ENCODE results near the gene CBLN3. TPM values are rescaled to one million over a fixed set of nuclear protein-coding genes. Genes with fewer than 3 reads are reported as not detected.
A peak's percentile ranks its signal among the peaks of the same experiment; 100 is the strongest.
"Not testable (repeated sequence)": the region's sequence is repeated elsewhere in the genome, so short reads cannot be mapped to it uniquely, and the experiment has no call there.

Gene CBLN3
- total RNA-seq, 2 experiments from 2014 or later: 7.7 to 8.6 TPM

DNA sequence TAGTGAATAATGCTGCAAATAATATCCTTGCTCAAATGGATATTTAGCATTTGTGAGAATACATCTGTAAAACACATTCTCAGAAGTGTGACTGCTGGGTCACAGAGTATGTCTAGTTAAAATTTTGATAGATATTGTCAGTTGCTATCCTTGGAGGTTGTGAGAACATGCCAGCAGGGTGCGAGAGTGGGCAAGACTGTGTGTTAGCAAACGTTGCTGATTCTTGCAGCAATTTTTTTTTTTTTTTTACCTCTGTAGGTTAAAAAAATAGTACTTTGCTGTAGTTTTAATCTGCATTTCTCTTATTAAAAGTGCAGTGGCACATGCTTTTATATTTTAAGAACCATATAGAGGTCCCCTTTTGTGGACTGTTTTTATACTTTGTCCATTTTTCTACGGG, 35.2 kb downstream of the CBLN3 start:
- Mint-ChIP-seq H3K4me1 (ENCODE audit: low read depth) (peaks cover 2% of the 10 kb centered on the region), H3K27ac (no peak overlapping the region), H3K36me3 (ENCODE audit: low read depth) (no peaks in the 10 kb centered on the region), H3K27me3 (ENCODE audit: low read depth) (no peaks in the 10 kb centered on the region), H3K4me3 (no peak overlapping the region), H3K9me3 (no peaks in the 10 kb centered on the region)
- intact Hi-C loops (cut with micrococcal nuclease): no loop called here
- no peak for DNase-seq
- CTCF ChIA-PET: no interaction called here

DNA sequence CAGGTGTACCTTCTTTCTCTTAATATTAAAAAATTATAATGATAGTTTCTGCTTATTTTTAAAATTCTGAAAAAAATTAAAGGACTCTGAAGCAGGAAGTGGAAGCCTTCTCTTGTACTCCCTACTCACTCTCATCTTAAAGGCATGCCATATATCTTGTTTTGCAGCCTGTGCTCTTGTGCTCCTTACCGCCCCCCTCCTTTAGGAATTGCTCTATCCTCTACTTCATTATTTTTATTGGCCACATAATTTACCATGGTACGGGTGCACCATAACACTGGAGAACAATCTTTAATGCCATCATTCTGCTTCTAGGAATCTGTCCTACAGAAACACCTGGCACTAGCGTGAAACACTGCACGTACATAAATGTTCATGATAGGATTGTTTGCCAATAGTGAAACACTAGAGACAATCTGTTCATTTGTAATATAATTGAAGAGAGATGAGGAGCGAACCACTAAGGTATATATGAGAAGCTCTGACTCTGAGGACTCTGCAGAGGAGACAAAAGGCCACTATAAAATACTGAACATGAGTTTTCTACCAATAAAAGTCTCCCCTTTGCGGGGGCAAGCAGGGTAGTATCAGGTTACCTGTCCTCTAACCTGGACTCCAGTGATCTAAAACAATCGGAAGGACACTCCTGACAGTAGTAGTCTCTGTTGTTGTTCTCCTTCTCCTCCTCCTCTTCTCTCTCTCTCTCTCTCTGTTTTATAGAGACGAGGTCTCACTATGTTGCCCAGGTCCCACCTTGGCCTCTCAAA, 37.0 kb downstream of the CBLN3 start:
- Mint-ChIP-seq H3K36me3 (ENCODE audit: low read depth) (no peaks in the 10 kb centered on the region), H3K4me1 (ENCODE audit: low read depth) (no peaks in the 10 kb centered on the region), H3K27me3 (ENCODE audit: low read depth) (no peaks in the 10 kb centered on the region), H3K4me3 (no peak overlapping the region), H3K9me3 (no peaks in the 10 kb centered on the region), H3K27ac (no peak overlapping the region)
- CTCF ChIA-PET: no interaction called here
- intact Hi-C loops (cut with micrococcal nuclease): no loop called here
- DNase-seq: no peak

DNA sequence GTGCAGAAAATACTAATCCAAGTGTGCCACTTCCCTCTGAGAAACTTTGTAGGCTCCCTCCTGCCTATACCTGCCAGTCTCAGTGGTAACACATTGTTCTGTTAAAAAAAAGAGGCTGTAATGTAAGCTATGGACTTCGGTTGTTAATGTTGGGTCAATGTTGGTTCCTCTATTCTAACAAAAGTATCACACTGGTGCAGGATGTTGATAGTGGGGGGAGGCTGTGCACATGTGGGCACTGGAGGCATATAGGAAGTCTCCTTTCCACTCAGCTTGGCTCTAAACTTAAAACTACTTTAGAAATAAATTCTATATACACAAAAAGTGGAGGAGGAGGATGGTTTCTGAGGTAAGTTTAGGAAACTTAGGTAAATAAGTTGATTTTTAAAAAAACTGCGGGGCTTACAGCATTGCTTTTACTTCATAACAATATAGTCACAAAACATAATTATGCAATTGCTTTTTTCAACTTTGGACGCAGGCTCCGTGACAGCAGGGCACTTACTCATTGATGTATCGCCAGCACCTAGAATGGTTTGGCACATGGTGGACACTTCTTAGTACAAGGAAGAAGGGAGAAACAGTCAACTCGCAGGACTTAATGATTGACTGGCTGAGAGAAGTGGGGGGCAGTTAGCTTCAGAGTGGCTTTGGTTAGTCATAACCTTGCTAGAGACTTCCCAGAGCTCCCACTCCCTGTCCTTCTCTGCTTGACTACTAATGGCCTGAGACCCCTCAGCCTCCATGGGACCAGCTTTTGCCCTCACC, 38.6 kb downstream of the CBLN3 start:
- Mint-ChIP-seq H3K36me3 (ENCODE audit: low read depth) (no peaks in the 10 kb centered on the region), H3K4me1 (ENCODE audit: low read depth) (no peaks in the 10 kb centered on the region), H3K27me3 (ENCODE audit: low read depth) (no peaks in the 10 kb centered on the region), H3K27ac (no peak overlapping the region), H3K9me3 (no peaks in the 10 kb centered on the region), H3K4me3 (no peak overlapping the region)
- intact Hi-C loops (cut with micrococcal nuclease): no loop called here
- CTCF ChIA-PET: interaction anchor here (0.9 to 2.8 kb wide), 3 partner anchors 26 to 58 kb away, joined by 3 to 9 read pairs (median 4); no protein-coding TSS in a partner anchor
- no peak for DNase-seq

DNA sequence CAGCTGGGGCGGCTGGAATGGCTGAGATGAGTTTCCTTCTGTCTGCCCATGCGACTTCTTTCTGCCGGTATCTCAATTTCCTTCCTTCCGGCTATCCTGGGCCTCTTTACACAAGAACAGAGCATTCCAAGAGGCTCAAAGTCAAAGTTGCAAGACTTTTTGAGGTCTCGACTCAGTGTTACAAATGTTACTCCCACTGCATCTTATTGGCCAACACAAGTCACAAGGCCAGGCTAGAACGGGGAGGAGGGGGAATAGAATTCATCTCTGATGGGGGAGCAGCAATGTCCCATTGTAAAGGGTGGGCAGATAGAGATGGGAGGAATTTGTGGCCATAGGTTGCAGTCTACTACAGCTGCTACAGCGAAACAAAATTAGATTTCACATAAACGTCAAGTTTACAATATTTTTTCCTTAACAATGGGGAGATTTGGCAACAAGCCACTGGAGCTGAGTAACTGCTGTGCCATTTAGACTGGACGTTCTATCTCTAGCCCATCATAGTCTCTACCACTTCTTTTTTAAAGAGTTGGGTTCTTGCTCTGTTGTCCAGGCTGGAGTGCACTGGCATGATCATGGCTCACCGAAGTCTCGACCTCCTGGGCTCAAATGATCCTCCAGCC, 40.1 kb downstream of the CBLN3 start:
- no peak for DNase-seq
- Mint-ChIP-seq H3K36me3 (ENCODE audit: low read depth) (no peaks in the 10 kb centered on the region), H3K27me3 (ENCODE audit: low read depth) (peaks cover 3% of the 10 kb centered on the region), H3K9me3 (no peaks in the 10 kb centered on the region), H3K4me3 (no peak overlapping the region), H3K27ac (no peak overlapping the region), H3K4me1 (ENCODE audit: low read depth) (no peaks in the 10 kb centered on the region)
- CTCF ChIA-PET: interaction anchor here (2.8 kb wide), 1 partner anchor 56 kb away, joined by 9 read pairs; no protein-coding TSS in a partner anchor
- intact Hi-C loops (cut with micrococcal nuclease): no loop called here

DNA sequence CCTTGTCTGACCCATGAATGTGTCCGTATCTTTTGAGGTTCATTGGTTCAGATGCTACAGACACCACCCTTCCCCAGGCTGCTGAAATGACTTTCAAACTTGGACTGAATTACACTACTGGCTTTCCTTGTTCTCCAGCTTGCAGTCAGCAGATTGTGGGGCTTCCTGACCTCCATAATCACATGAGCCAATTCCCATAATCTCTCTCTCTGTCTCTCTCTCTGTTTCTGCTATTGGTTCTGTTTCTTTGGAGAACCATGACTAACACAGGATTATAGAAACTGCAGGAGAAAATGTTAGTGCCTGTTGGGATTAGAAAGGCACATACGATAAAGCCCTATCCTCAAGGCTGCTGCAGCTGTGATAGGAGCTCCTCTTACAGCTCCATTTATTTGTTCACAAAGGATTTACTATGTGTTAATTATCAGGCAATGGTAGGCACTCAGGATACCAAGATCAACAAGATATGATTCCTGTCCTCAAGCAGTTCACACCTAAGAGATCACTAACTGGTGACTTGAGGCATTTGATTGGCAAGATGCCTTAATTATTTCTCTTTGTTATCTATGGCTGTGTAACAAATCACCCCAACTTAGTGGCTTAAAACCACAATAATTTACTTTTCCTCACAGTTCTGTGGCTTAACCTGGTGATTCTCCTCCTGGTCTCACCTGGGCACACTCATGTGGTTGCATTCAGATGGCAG, 40.8 kb downstream of the CBLN3 start:
- H3K27me3 Mint-ChIP-seq (ENCODE audit: low read depth): peaks cover 5% of the 10 kb centered on the region
- CTCF ChIA-PET: interaction anchor here (0.6 to 0.9 kb wide), 2 partner anchors 41 to 43 kb away, joined by 3 to 8 read pairs; no protein-coding TSS in a partner anchor
- H3K27ac Mint-ChIP-seq: no peak overlapping the region
- no peak overlapping the region for H3K4me3 Mint-ChIP-seq
- no peaks in the 10 kb centered on the region for H3K9me3 Mint-ChIP-seq
- no peaks in the 10 kb centered on the region for H3K4me1 Mint-ChIP-seq (ENCODE audit: low read depth)
- no peak for DNase-seq
- H3K36me3 Mint-ChIP-seq (ENCODE audit: low read depth): no peaks in the 10 kb centered on the region
- intact Hi-C loops (cut with micrococcal nuclease): no loop called here

DNA sequence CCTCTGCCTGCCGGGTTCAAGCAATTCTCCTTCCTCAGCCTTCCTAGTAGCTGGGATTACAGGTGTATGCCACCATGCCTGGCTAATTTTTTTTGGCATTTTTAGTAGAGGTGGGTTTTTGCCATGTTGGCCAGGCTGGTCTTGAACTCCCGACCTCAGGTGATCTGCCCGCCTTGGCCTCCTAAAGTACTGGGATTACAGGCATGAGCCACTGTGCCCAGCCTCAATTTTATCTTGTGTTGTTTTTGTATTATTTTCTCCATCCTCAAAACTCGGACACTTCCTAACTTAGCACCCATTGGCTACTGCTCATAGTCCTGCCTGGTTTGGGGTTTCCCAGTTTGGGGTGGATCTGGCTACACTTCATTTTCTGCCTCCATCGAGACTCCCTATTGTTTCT, 41.9 kb downstream of the CBLN3 start:
- DNase-seq; H3K9me3 Mint-ChIP-seq; H3K4me1 Mint-ChIP-seq (ENCODE audit: low read depth); H3K36me3 Mint-ChIP-seq (ENCODE audit: low read depth); H3K4me3 Mint-ChIP-seq; H3K27me3 Mint-ChIP-seq (ENCODE audit: low read depth); intact Hi-C loops (cut with micrococcal nuclease); H3K27ac Mint-ChIP-seq: not testable (repeated sequence)
- CTCF ChIA-PET: interaction anchor here (0.9 kb wide), 1 partner anchor 44 kb away, joined by 3 read pairs; no protein-coding TSS in a partner anchor

DNA sequence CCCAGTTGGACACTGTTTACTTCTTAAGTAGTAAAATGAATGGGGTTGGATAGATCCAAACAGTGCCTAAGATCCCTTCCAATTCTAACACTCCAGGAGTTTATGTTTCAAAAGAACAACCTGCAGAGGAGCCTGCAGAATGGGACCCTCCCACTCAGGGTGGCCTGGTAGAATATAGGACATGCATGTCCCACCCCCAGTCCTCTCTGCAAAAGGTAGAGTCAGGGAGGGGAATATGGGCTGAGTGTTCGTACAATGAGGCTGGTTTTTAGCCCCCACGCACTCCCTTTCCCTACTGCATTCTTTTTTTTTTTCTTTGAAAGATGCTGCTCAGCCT, 42.5 kb downstream of the CBLN3 start:
- intact Hi-C loops (cut with micrococcal nuclease): no loop called here
- Mint-ChIP-seq H3K4me1 (ENCODE audit: low read depth) (no peaks in the 10 kb centered on the region), H3K27ac (no peak overlapping the region), H3K9me3 (no peaks in the 10 kb centered on the region), H3K27me3 (ENCODE audit: low read depth) (peaks cover 5% of the 10 kb centered on the region), H3K4me3 (no peak overlapping the region), H3K36me3 (ENCODE audit: low read depth) (no peaks in the 10 kb centered on the region)
- DNase-seq: no peak
- CTCF ChIA-PET: interaction anchor here (0.6 to 1.0 kb wide), 3 partner anchors 23 to 53 kb away, joined by 3 to 4 read pairs (median 4); no protein-coding TSS in a partner anchor

DNA sequence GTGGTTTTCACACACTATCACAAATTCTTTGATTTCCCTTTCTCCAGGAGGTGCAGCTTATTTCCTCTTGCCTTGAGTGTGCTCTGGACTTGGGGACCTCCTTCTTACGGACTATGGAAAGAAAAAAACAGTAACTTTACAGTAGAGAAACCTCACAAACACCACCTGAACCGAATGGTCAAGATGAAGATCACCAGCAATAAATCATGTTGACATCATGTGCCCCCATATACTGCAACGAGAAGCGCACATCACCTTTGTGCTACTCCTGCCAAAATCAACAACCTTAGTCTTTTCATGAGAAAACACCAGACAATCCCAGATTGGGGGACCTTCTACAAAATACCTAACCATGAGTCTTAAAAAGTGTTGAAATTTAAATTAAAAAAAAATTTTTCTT, 43.9 kb downstream of the CBLN3 start:
- no peaks in the 10 kb centered on the region for H3K36me3 Mint-ChIP-seq (ENCODE audit: low read depth)
- H3K27ac Mint-ChIP-seq: no peak overlapping the region

DNA sequence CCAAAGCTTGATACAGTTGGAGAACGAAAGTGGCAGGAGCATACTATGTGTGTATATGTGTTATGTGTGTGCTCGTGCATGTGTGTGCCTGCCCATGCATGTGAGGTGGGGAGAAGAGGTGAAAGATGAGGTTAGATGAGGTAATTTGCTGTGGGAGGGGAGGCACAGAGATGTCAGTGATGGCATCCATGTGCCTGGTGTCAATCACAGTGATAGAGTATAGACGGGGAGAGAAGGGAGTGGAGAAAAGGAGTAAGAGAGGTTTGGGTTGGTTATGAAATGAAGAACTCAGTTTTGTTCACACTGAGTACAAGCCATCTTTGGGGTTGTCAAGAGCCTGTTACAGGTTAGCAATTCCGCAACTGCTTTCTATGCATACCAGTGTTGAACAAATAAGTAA, 45.3 kb downstream of the CBLN3 start:
- Mint-ChIP-seq H3K4me1 (ENCODE audit: low read depth) (peaks cover 4% of the 10 kb centered on the region), H3K4me3 (no peak overlapping the region), H3K27me3 (ENCODE audit: low read depth) (peaks cover 5% of the 10 kb centered on the region), H3K36me3 (ENCODE audit: low read depth) (no peaks in the 10 kb centered on the region), H3K27ac (no peak overlapping the region), H3K9me3 (no peaks in the 10 kb centered on the region)
- no peak for DNase-seq
- CTCF ChIA-PET: no interaction called here
- intact Hi-C loops (cut with micrococcal nuclease): no loop called here

More for the DNA sequence above, 43.9 kb downstream of the CBLN3 start:
- Mint-ChIP-seq H3K4me1 (ENCODE audit: low read depth) (peaks cover 4% of the 10 kb centered on the region), H3K27me3 (ENCODE audit: low read depth) (peaks cover 5% of the 10 kb centered on the region), H3K9me3 (no peaks in the 10 kb centered on the region), H3K4me3 (no peak overlapping the region)
- DNase-seq: no peak
- CTCF ChIA-PET: no interaction called here
- intact Hi-C loops (cut with micrococcal nuclease): no loop called here

DNA sequence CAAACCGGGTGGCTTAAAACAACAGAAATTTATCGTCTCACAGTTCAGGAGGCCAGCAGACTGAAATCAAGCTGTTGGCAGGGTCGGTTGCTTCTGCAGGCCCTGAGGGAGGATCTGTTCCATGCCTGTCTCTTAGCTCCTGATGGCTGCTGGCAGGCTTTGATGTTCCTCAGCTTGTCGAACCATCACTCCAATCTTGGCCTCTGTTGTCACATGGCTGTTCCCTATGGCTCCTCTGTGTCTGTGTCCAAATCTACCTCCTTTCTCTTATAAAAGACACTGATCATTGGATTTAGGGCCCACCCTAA, 47.5 kb downstream of the CBLN3 start:
- Mint-ChIP-seq H3K9me3 (no peaks in the 10 kb centered on the region), H3K27ac (no peak overlapping the region), H3K4me1 (ENCODE audit: low read depth) (peaks cover 4% of the 10 kb centered on the region), H3K36me3 (ENCODE audit: low read depth) (no peaks in the 10 kb centered on the region), H3K27me3 (ENCODE audit: low read depth) (peaks cover 5% of the 10 kb centered on the region), H3K4me3 (no peak overlapping the region)
- intact Hi-C loops (cut with micrococcal nuclease): no loop called here
- no peak for DNase-seq
- CTCF ChIA-PET: interaction anchor here (0.7 kb wide), 1 partner anchor 76 kb away, joined by 3 read pairs; no protein-coding TSS in a partner anchor

DNA sequence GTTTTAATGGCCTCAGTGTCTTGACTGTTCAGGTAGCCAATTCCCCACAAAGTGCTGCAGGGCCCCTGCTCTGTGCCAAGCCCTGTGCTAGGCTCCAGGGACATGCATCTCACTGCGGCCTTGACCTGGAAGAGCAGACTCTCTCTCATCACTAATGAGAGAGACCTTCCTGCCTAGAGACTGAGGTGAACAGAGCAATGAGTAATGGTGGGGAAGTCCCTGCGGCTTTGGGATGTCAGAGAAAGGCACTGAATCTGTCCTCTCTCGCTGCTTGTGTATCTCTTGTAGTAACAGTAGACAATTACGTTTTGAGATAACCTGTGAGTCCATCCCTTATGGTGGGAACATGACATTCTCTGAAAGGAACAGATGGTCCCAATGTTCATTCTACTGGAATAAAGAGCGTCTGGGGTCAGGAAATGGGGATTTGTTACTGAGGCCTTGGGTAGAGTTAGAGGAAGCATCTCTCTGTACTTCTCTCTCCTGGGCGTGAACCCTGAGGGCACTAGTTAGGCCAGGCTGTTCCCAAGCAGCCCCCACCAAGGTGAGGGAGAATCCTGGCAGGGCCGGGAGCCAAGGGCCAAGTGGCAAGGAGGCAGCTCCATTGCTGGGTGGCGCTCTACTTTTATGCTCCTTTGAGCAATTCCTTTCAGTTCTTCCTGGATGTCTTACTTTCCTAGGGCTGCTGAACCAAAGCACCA, 48.0 kb downstream of the CBLN3 start:
- CTCF ChIA-PET: no interaction called here
- H3K36me3 Mint-ChIP-seq (ENCODE audit: low read depth): no peaks in the 10 kb centered on the region
- no peak overlapping the region for H3K4me3 Mint-ChIP-seq
- H3K4me1 Mint-ChIP-seq (ENCODE audit: low read depth): peaks cover 4% of the 10 kb centered on the region
- H3K27me3 Mint-ChIP-seq (ENCODE audit: low read depth): peaks cover 5% of the 10 kb centered on the region
- no peaks in the 10 kb centered on the region for H3K9me3 Mint-ChIP-seq
- no peak overlapping the region for H3K27ac Mint-ChIP-seq
- intact Hi-C loops (cut with micrococcal nuclease): no loop called here
- peak; percentile 53 for DNase-seq
